Left renal pelvis (tissue), 4 donors: ENCODE results near the gene C1orf105. TPM values are rescaled to one million over a fixed set of nuclear protein-coding genes. Genes with fewer than 3 reads are reported as not detected.

Source experiments
- DNase-seq, 4 donors: peaks; one replicate each; pipeline ENCODE4 v3.0.0-alpha.2; 2013; ENCODE audit warnings: low read depth in 4 of 4, low spot score in 3 of 4
- polyA plus RNA-seq, 4 donors: library from polyadenylated mRNA; unstranded; fragments of 120-200 nt; gene quantifications; one replicate each; pipeline ENCODE4 v1.2.1, GENCODE V29; 2013; ENCODE audit not compliant: insufficient read length in 4 of 4

C1orf105 gene
- polyA plus RNA-seq, 4 donors: not detected

DNA sequence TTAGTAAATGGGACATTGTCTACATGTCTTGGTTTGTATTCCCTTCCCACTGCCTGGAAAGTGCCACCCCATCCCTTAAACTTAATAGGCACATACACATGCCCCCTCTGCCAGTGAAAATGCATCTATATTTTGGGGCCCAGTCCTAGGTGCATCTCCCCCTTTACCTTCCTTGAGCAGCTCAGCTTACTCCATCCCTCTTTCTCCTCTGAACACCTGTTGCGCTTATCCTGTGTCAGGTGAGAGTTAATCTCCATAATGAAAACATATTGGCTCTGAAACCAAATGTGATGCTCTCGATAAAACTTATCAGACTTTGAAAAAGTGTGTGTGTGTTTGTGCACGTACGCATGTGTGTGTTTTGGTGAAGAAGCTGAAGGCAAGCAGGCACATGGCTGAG lies 97.1 kb downstream of the C1orf105 start:
- no peak for DNase-seq

Other genes starting within 250 kb of the C1orf105 start
- gene PIGC, start 23.4 kb downstream of the C1orf105 start, polyA plus RNA-seq: 10 to 100 TPM; 45.0 to 58.4 (median 50.3) TPM
- gene SUCO, start 112.5 kb downstream of the C1orf105 start, polyA plus RNA-seq: 10 to 100 TPM; 48.2 to 71.1 (median 64.5) TPM
- under 1 TPM in 2 of 4 donors, not detected in 2; 0.14 to 0.26 TPM for gene FASLG, start 238.4 kb downstream of the C1orf105 start, polyA plus RNA-seq